HCT116 (cell line): ENCODE data around the gene MAPK8.

Experiments used
- EGR1 ChIP-seq: IDR thresholded peaks from 2 replicates; pipeline ENCODE4 v1.6.1; 2012; ENCODE audit warnings: low read depth
- ELF1 ChIP-seq: IDR thresholded peaks from 2 replicates; pipeline ENCODE4 v1.6.1; 2012; ENCODE audit warnings: low read depth, borderline replicate concordance
- EZH2phosphoT487 ChIP-seq: fragments of 200-600 bp; IDR thresholded peaks from 2 replicates; pipeline ENCODE4 v1.6.1; 2018; ENCODE audit warnings: antibody characterized with exemption, borderline replicate concordance
- RAD21 ChIP-seq: IDR thresholded peaks from 2 replicates; pipeline ENCODE4 v1.6.1; 2012; ENCODE audit warnings: low read depth, mild to moderate bottlenecking
- REST ChIP-seq: IDR thresholded peaks from 2 replicates; pipeline ENCODE4 v1.6.1; 2012; ENCODE audit warnings: low read depth
- ZNF274 ChIP-seq: fragments of 200-500 bp; sonication (Bioruptor generic); IDR thresholded peaks from 2 replicates; pipeline ENCODE4 v1.6.1; 2014; ENCODE audit warnings: mild to moderate bottlenecking, low read depth, low read length, inconsistent platforms
- TF ChIP-seq, protein P1 (sequence below), 3 experiments: fragments of 200-600 bp in 1 of 3; sonication (generic) in 1 of 3; IDR thresholded peaks in 2 of 3; conservative IDR thresholded peaks in 1 of 3; 2 replicates each; pipeline ENCODE4 v1.5.1; 2012 to 2017; ENCODE audit warnings: low read depth in 2 of 3, low read length in 2 of 3, antibody characterized with exemption in 1 of 3, borderline replicate concordance in 1 of 3, control low read depth in 1 of 3, mild to moderate bottlenecking in 1 of 3, mixed read lengths in 1 of 3, mixed run types in 1 of 3, moderate library complexity in 1 of 3; ENCODE audit not compliant: insufficient read depth in 1 of 3

DNA sequence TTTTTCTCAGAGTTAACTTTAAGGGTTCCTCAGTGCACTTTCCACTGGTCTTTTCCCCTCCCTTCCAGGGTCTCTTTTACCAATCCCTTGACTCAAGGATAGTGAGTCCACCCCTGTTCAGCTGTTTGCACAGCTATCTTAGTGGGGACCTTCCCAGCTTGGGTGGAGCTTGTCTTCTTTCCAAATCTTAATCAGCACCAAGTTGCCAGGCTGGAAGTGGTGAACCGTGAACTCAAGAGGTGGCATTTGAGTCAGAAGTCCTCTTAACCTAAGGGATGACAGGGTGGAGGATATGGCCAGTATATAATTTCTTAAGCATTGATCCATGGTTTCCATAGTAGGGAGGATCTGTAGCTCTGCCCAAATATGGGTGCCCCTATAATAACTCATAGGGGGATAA, 25.0 kb downstream of the MAPK8 start:
- TF ChIP-seq ELF1: no peak
- no peak for TF ChIP-seq EGR1
- TF ChIP-seq EZH2phosphoT487: no peak
- TF ChIP-seq, protein P1, sequence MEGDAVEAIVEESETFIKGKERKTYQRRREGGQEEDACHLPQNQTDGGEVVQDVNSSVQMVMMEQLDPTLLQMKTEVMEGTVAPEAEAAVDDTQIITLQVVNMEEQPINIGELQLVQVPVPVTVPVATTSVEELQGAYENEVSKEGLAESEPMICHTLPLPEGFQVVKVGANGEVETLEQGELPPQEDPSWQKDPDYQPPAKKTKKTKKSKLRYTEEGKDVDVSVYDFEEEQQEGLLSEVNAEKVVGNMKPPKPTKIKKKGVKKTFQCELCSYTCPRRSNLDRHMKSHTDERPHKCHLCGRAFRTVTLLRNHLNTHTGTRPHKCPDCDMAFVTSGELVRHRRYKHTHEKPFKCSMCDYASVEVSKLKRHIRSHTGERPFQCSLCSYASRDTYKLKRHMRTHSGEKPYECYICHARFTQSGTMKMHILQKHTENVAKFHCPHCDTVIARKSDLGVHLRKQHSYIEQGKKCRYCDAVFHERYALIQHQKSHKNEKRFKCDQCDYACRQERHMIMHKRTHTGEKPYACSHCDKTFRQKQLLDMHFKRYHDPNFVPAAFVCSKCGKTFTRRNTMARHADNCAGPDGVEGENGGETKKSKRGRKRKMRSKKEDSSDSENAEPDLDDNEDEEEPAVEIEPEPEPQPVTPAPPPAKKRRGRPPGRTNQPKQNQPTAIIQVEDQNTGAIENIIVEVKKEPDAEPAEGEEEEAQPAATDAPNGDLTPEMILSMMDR (IDR thresholded peaks at IDR 0.05 in 2 of 3, conservative IDR thresholded peaks at IDR 0.05 in 1 of 3; ENCODE audit: borderline replicate concordance in 1 of 3, insufficient read depth in 1 of 3, low read depth in 2 of 3, low read length in 2 of 3): no peak
- TF ChIP-seq RAD21: no peak
- no peak for TF ChIP-seq REST
- no peak for TF ChIP-seq ZNF274
